ENCODE measurements around the gene PACS2. TPM values are rescaled to one million over a fixed set of nuclear protein-coding genes. Genes with fewer than 3 reads are reported as not detected.

The PACS2 gene
- total and polyA plus RNA-seq, 4 donors = 37.9 to 87.2 (median 71.0) TPM

DNA sequence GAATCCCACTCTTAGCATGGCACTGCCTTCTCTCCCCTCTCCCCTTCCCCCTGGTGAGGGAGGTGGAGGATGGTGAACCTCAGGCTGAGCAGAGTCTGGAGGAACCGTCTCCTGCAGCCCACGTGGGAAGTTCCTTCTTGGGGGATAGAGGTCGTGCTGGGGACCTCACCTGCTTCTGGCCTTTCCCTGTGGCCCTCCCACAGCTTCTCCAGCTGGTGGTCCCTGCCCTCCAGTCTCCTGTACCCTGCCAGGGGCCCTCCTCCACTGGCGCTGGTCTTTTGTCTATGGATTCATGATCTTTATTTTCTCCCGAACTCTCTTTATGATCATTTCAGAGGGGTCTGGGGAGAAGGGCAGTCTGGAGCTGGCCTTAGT, 96.1 kb downstream of the PACS2 start:
- ATAC-seq (ENCODE audit: insufficient read depth, low FRiP score) (no peak), DNase-seq (no peak)
- H3K27ac ChIP-seq (ENCODE audit: low read depth in 1 of 2, low read length in 1 of 2) = no peak overlapping the region
- TF ChIP-seq, protein P1, sequence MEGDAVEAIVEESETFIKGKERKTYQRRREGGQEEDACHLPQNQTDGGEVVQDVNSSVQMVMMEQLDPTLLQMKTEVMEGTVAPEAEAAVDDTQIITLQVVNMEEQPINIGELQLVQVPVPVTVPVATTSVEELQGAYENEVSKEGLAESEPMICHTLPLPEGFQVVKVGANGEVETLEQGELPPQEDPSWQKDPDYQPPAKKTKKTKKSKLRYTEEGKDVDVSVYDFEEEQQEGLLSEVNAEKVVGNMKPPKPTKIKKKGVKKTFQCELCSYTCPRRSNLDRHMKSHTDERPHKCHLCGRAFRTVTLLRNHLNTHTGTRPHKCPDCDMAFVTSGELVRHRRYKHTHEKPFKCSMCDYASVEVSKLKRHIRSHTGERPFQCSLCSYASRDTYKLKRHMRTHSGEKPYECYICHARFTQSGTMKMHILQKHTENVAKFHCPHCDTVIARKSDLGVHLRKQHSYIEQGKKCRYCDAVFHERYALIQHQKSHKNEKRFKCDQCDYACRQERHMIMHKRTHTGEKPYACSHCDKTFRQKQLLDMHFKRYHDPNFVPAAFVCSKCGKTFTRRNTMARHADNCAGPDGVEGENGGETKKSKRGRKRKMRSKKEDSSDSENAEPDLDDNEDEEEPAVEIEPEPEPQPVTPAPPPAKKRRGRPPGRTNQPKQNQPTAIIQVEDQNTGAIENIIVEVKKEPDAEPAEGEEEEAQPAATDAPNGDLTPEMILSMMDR (IDR thresholded peaks at IDR 0.05; ENCODE audit: control extremely low read depth, extremely low read depth) = no peak
- H3K4me3 ChIP-seq = no peak overlapping the region
- H3K4me1 ChIP-seq (ENCODE audit: control insufficient read depth in 5 of 5, insufficient read depth in 5 of 5, low read length in 5 of 5) = peaks cover 0 to 16% (median 0%) of the 10 kb centered on the region in 5 donors
- WGBS, 2 donors = 34 to 36% methylated on average over 5 of the region's 5 CpGs
- peaks cover 0 to 6% (median 4%) of the 10 kb centered on the region in 3 donors for H3K27me3 ChIP-seq (ENCODE audit: control insufficient read depth in 3 of 3, insufficient read depth in 3 of 3, low read length in 2 of 3)
- H3K36me3 ChIP-seq (ENCODE audit: control insufficient read depth in 4 of 4, insufficient read depth in 4 of 4, low read length in 4 of 4) = no peaks in the 10 kb centered on the region
- peaks cover 0 to 3% (median 0%) of the 10 kb centered on the region in 4 donors for H3K9me3 ChIP-seq (ENCODE audit: control insufficient read depth in 4 of 4, insufficient read depth in 3 of 4, low read length in 3 of 4)
- no peak overlapping the region for H3K9ac ChIP-seq (ENCODE audit: insufficient read depth in 1 of 2, low read length in 2 of 2)

DNA sequence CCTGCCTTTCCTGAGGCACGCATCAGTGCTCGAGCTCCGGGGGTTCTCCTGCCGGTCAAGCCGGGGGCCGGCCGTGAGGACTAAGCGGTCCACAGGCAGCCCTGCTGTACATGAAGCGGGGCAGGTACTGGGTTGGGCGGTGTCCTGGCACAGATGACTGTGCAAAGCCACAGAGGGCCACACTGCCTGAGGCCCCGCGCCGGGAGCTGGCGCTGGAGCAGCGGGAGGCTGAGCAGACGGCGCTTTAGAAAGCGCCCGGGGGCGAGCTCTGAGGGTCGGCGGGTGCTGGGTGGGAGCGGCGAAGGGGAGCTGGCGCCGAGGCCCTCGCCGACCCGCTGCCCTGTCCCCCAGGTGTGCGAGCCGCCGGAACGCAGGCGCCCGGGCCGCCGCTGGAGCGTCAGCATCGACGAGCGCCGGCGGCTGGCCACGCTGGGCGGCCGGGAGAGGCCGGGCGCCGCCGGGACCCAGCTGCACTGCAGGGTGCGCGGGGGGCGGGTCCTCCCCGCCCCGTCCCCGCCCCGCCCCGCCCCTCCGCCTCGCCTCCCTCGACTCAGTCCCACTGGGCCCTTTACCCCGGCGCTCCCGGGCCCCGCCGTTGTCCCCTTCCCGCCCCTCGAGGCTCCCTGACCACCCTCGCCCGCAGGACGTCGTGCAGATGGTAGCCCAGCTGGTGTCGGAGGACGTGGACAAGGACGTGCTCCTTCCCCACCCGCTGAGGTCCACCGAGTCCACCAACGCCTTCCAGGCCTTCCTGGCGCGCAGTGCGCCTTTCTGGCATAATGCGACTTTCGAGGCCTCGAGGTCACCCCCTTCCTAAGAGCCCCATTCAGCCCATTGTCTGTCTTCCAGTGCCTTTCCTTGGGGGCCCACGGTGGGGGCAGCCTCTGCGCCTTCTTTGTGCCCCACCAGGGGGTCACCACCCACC, 96.7 kb downstream of the PACS2 start:
- TF ChIP-seq, protein P1 (IDR thresholded peaks at IDR 0.05; ENCODE audit: control extremely low read depth, extremely low read depth) = no peak
- Histone ChIP-seq H3K9me3 (ENCODE audit: control insufficient read depth in 4 of 4, insufficient read depth in 3 of 4, low read length in 3 of 4) (peaks cover 0 to 3% (median 0%) of the 10 kb centered on the region in 4 donors), H3K9ac (ENCODE audit: insufficient read depth in 1 of 2, low read length in 2 of 2) (no peak overlapping the region), H3K4me3 (no peak overlapping the region), H3K4me1 (ENCODE audit: control insufficient read depth in 5 of 5, insufficient read depth in 5 of 5, low read length in 5 of 5) (peaks cover 0 to 16% (median 0%) of the 10 kb centered on the region in 5 donors), H3K27me3 (ENCODE audit: control insufficient read depth in 3 of 3, insufficient read depth in 3 of 3, low read length in 2 of 3) (peaks cover 0 to 6% (median 4%) of the 10 kb centered on the region in 3 donors), H3K36me3 (ENCODE audit: control insufficient read depth in 4 of 4, insufficient read depth in 4 of 4, low read length in 4 of 4) (no peaks in the 10 kb centered on the region), H3K27ac (ENCODE audit: low read depth in 1 of 2, low read length in 1 of 2) (no peak overlapping the region)
- 9 to 10% methylated on average over 61 to 86 of the region's 86 CpGs for WGBS, 2 donors
- DNase-seq = peak; percentile 38 to 51 (median 49)
- ATAC-seq (ENCODE audit: insufficient read depth, low FRiP score) = peak; percentile 20

DNA sequence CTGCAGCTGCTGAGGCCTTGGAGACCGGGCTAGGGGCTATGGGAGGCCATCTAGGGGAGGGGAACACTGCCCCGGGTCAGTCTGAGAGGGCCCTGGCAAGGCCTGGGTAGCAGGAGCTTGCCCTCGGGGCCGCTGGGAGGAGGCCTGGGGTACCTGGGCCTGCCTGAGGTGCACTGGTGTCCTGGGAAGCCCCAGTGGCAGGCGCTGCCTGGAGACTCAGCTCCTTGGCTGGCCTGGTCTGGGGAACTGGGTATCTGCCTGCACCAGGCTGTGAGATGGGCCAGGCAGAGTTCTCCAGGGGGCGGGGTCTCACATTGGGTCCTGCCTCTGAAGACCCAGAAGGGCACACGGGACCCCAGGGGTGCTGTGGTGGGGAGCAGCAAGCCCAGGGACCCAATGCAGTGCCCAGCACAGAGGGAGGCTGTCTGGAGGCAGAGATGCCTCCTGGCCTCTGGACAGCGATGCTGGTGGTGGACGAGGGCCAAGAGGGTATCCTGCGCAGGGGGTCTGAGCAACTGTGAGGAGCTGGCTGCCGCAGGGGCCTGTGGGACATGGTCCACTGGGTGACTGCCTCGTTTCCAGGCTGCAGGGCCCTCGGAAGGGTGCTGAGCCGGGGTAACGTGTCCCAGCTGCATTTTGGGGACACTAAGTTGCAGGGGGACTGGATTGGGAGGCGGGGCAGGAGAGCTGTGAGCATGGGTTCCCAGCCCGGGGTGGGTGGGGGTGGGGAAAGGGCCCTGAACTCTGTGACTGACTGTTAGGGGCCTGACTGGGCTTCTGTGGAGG, 97.6 kb downstream of the PACS2 start:
- peaks cover 0 to 6% (median 4%) of the 10 kb centered on the region in 3 donors for H3K27me3 ChIP-seq (ENCODE audit: control insufficient read depth in 3 of 3, insufficient read depth in 3 of 3, low read length in 2 of 3)
- DNase-seq (no peak), ATAC-seq (ENCODE audit: insufficient read depth, low FRiP score) (no peak)
- TF ChIP-seq, protein P1 (IDR thresholded peaks at IDR 0.05; ENCODE audit: control extremely low read depth, extremely low read depth) = no peak
- no peak overlapping the region for H3K27ac ChIP-seq (ENCODE audit: low read depth in 1 of 2, low read length in 1 of 2)
- H3K9ac ChIP-seq (ENCODE audit: insufficient read depth in 1 of 2, low read length in 2 of 2) = no peak overlapping the region
- H3K4me1 ChIP-seq (ENCODE audit: control insufficient read depth in 5 of 5, insufficient read depth in 5 of 5, low read length in 5 of 5) = peaks cover 0 to 16% (median 0%) of the 10 kb centered on the region in 5 donors
- WGBS, 2 donors = 78 to 82% methylated on average over 17 of the region's 17 CpGs
- H3K36me3 ChIP-seq (ENCODE audit: control insufficient read depth in 4 of 4, insufficient read depth in 4 of 4, low read length in 4 of 4) = no peaks in the 10 kb centered on the region
- H3K9me3 ChIP-seq (ENCODE audit: control insufficient read depth in 4 of 4, insufficient read depth in 3 of 4, low read length in 3 of 4) = peaks cover 0 to 3% (median 0%) of the 10 kb centered on the region in 4 donors
- no peak overlapping the region for H3K4me3 ChIP-seq
